Transverse colon (tissue), 4 donors: Measurements from ENCODE around the gene HSFX3. TPM values are rescaled to one million over a fixed set of nuclear protein-coding genes. Genes with fewer than 3 reads are reported as not detected.

Experiments used
- DNase-seq: peaks from one replicate; pipeline ENCODE4 v3.0.0-alpha.2; 2019
- H3K27ac ChIP-seq, 4 donors: fragments of 200-600 bp; sonication (generic); 2 replicates each; pipeline ENCODE4 v1.5.1; 2016 to 2018; ENCODE audit warnings: inconsistent platforms in 4 of 4
- H3K27me3 ChIP-seq: fragments of 200-600 bp; sonication (generic); 2 replicates; pipeline ENCODE4 v1.5.1; 2017; ENCODE audit warnings: inconsistent platforms
- H3K36me3 ChIP-seq, 4 donors: fragments of 200-600 bp; sonication (generic); 2 replicates each; pipeline ENCODE4 v1.5.1; 2017 to 2019; ENCODE audit warnings: inconsistent platforms in 4 of 4
- H3K4me1 ChIP-seq, 4 donors: fragments of 200-600 bp; sonication (generic); 2 replicates each; pipeline ENCODE4 v1.5.1; 2017 to 2020; ENCODE audit warnings: inconsistent platforms in 4 of 4
- H3K4me3 ChIP-seq, 4 donors: fragments of 200-600 bp; sonication (generic); 1 replicate in 1 of 4; 2 replicates in 3 of 4; pipeline versions ENCODE4 v1.5.1 to v1.6.1; 2017 to 2019; ENCODE audit warnings: inconsistent platforms in 4 of 4
- H3K9me3 ChIP-seq, 2 donors: fragments of 200-600 bp; sonication (generic); 2 replicates each; pipeline ENCODE4 v1.5.1; 2017 to 2019; ENCODE audit warnings: inconsistent platforms in 2 of 2
- CTCF ChIP-seq, 5 experiments: fragments of 200-600 bp in 3 of 5; fragments of 450-650 bp in 2 of 5; sonication (generic) in 3 of 5; IDR thresholded peaks; 1 replicate in 2 of 5; 2 replicates in 3 of 5; pipeline ENCODE4 v1.5.1; 2016 to 2017; ENCODE audit warnings: antibody characterized with exemption in 5 of 5, inconsistent platforms in 3 of 5, mild to moderate bottlenecking in 2 of 5, moderate library complexity in 1 of 5
- EP300 ChIP-seq: sonication (generic); formaldehyde crosslinking; IDR thresholded peaks from one replicate; pipeline ENCODE4 v1.6.1; 2017; ENCODE audit warnings: antibody characterized with exemption, low read depth
- POLR2A ChIP-seq: fragments of 450-650 bp; IDR thresholded peaks from one replicate; pipeline ENCODE4 v1.6.1; 2016; ENCODE audit warnings: antibody characterized with exemption, mild to moderate bottlenecking, moderate library complexity
- POLR2AphosphoS5 ChIP-seq, 3 donors: sonication (generic); formaldehyde crosslinking; IDR thresholded peaks; one replicate each; pipeline ENCODE4 v1.6.1; 2016; ENCODE audit warnings: antibody characterized with exemption in 3 of 3
- whole genome bisulfite sequencing, 2 donors: methylation state at CpG; one replicate each; pipeline ENCODE4 v1.1.5; 2018; ENCODE audit warnings: low coverage in 1 of 2; 5-methylcytosine and 5-hydroxymethylcytosine counted together
- in situ Hi-C, 4 donors: fragments of 200-750 bp; cut with MboI; loops; one replicate each; pipeline versions ENCODE4 v1.15.0 to v1.15.1; 2017; ENCODE audit warnings: low sequenced_read_pairs in 3 of 4, low pct_ligation_motif_present in 1 of 4, low pct_unique_long_range_greater_than_20kb in 1 of 4
- intact Hi-C: fragments of 100-400 bp; cut with DNase I; formaldehyde crosslinking; loops from one replicate; pipeline ENCODE4 v1.15.1; 2023; ENCODE audit warnings: low total_unique reads
- total RNA-seq, 4 donors: library from RNA; depleted of rRNA; stranded (reverse); fragments of >200 nt; gene quantifications; one replicate each; pipeline ENCODE4 v1.1.0, GENCODE V29; 2016

HSFX3 gene
- total RNA-seq, 4 donors from 2014 or later: not detected

GRCh38 chrX:149572743-149573142 lies 23.0 kb upstream of the HSFX3 start:
- H3K9me3 ChIP-seq: no peaks in the 10 kb centered on the region
- H3K27me3 ChIP-seq: no peaks in the 10 kb centered on the region
- no peaks in the 10 kb centered on the region for H3K4me1 ChIP-seq
- in situ Hi-C loops (no loop called here), intact Hi-C loops (no loop called here)
- DNase-seq: no peak
- WGBS, 2 donors: 29 to 31% methylated on average over 1 of the region's 1 CpG
- H3K27ac ChIP-seq: no peak overlapping the region
- no peaks in the 10 kb centered on the region for H3K36me3 ChIP-seq
- no peak overlapping the region for H3K4me3 ChIP-seq
- TF ChIP-seq CTCF (IDR thresholded peaks at IDR 0.05) (no peak), POLR2A (no peak), POLR2AphosphoS5 (IDR thresholded peaks at IDR 0.05) (no peak)

- Histone ChIP-seq H3K36me3 (no peaks in the 10 kb centered on the region), H3K27ac (no peak overlapping the region), H3K27me3 (no peaks in the 10 kb centered on the region), H3K9me3 (no peaks in the 10 kb centered on the region), H3K4me1 (no peaks in the 10 kb centered on the region), H3K4me3 (no peak overlapping the region)
- WGBS, 2 donors: 75% methylated on average over 7 of the region's 7 CpGs; no CpG with 5 or more reads in 1 of the 2 donors
- in situ Hi-C loops: no loop called here
- intact Hi-C loops: no loop called here
- DNase-seq: peak; percentile 18
- TF ChIP-seq POLR2AphosphoS5 (IDR thresholded peaks at IDR 0.05): no peak
- TF ChIP-seq POLR2A: no peak
- TF ChIP-seq EP300: no peak
- no peak for TF ChIP-seq CTCF (IDR thresholded peaks at IDR 0.05)
These were observed 22.0 kb upstream of the HSFX3 start for GRCh38 chrX:149571770-149572169.

GRCh38 chrX:149570668-149571067 lies 20.9 kb upstream of the HSFX3 start:
- TF ChIP-seq CTCF (IDR thresholded peaks at IDR 0.05): no peak
- no peak for TF ChIP-seq POLR2AphosphoS5 (IDR thresholded peaks at IDR 0.05)
- no peak for TF ChIP-seq POLR2A
- no peak for TF ChIP-seq EP300
- no peak for DNase-seq
- Histone ChIP-seq H3K36me3 (no peaks in the 10 kb centered on the region), H3K9me3 (no peaks in the 10 kb centered on the region), H3K27me3 (no peaks in the 10 kb centered on the region), H3K4me1 (no peaks in the 10 kb centered on the region), H3K4me3 (no peak overlapping the region), H3K27ac (no peak overlapping the region)
- in situ Hi-C loops (no loop called here), intact Hi-C loops (no loop called here)
- 65 to 69% methylated on average over 5 to 6 of the region's 6 CpGs for WGBS, 2 donors

GRCh38 chrX:149569770-149570169 lies 20.0 kb upstream of the HSFX3 start:
- Histone ChIP-seq H3K27ac (no peak overlapping the region), H3K4me1 (no peaks in the 10 kb centered on the region), H3K27me3 (no peaks in the 10 kb centered on the region), H3K4me3 (no peak overlapping the region), H3K9me3 (no peaks in the 10 kb centered on the region), H3K36me3 (no peaks in the 10 kb centered on the region)
- 48% methylated on average over 2 of the region's 2 CpGs; no CpG with 5 or more reads in 1 of the 2 donors for WGBS, 2 donors
- DNase-seq: no peak
- no peak for TF ChIP-seq EP300
- TF ChIP-seq CTCF (IDR thresholded peaks at IDR 0.05): no peak
- no peak for TF ChIP-seq POLR2A
- no peak for TF ChIP-seq POLR2AphosphoS5 (IDR thresholded peaks at IDR 0.05)
- intact Hi-C loops: no loop called here
- in situ Hi-C loops: no loop called here
